ENCODE measurements around the gene ACOT8. TPM values are rescaled to one million over a fixed set of nuclear protein-coding genes. Genes with fewer than 3 reads are reported as not detected.

The ACOT8 gene
- total and polyA plus RNA-seq, 2 of the 8 experiments (the other 6 are each of a cell fraction or from before 2014, with no cell fraction given), result 37.6 to 88.8 TPM

GRCh38 chr20:45833030-45833882 is 23.9 kb downstream of the ACOT8 start, which contains the start of gene SNX21:
Gene SNX21, plus strand, starts transcription at chr20:45833799. Its CDS starts 121 bp downstream, at chr20:45833920.
- Histone ChIP-seq H2BK15ac (ENCODE audit: low read length) (no peak within 1 kb of the TSS), H4K8ac (ENCODE audit: extremely low read depth, insufficient read depth, low read length) (peak within 1 kb of the TSS; percentile 90), H4K91ac (replicated peaks; ENCODE audit: insufficient read length, low read length) (peak within 1 kb of the TSS; percentile 75), H3K23me2 (ENCODE audit: low read depth, low read length) (peaks cover 8% of the 10 kb centered on the region; the same call in 1 of the 2 replicates), H3K4ac (replicated peaks; ENCODE audit: insufficient read length, low read depth, low read length) (peak within 1 kb of the TSS; percentile 87), H3K36me3 (ENCODE audit: control insufficient read depth in 2 of 4, insufficient read depth in 4 of 4, low read length in 3 of 4) (peaks cover 0 to 5% (median 0%) of the 10 kb centered on the region in 4 experiments; a peak in 1 of 8 replicates), H3K9me3 (ENCODE audit: insufficient read depth in 2 of 2, low read depth in 1 of 2, low read length in 1 of 2) (no peaks in the 10 kb centered on the region), H3K4me1 (replicated peaks in 1 of 4; ENCODE audit: control insufficient read depth in 3 of 4, insufficient read depth in 4 of 4, low read length in 3 of 4) (peaks cover 0 to 17% (median 8%) of the 10 kb centered on the region in 4 experiments; a peak in 6 of 7 replicates), H3K23ac (ENCODE audit: insufficient read length) (no peak within 1 kb of the TSS), H3K27me3 (replicated peaks in 1 of 4; ENCODE audit: control insufficient read depth in 3 of 4, extremely low read depth in 1 of 4, insufficient read depth in 3 of 4, low read length in 3 of 4) (no peaks in the 10 kb centered on the region), H2BK5ac (ENCODE audit: low read depth, low read length) (peak within 1 kb of the TSS; percentile 83; the same call in 1 of the 2 replicates), H4K20me1 (replicated peaks in 1 of 2; ENCODE audit: control insufficient read depth in 1 of 2, insufficient read depth in 2 of 2, low read length in 2 of 2) (peaks cover 0 to 4% of the 10 kb centered on the region in 2 experiments), H3K18ac (ENCODE audit: extremely low read depth, low read length) (peak within 1 kb of the TSS; percentile 88), H3K79me2 (ENCODE audit: control insufficient read depth in 1 of 2, insufficient read depth in 2 of 2, low read length in 2 of 2) (peaks cover 0 to 11% of the 10 kb centered on the region in 2 experiments; a peak in 1 of 4 replicates), H2AK5ac (ENCODE audit: low read depth, low read length) (no peak within 1 kb of the TSS), H3K27ac (ENCODE audit: low read depth, low read length) (peak within 1 kb of the TSS; percentile 73), H2BK12ac (ENCODE audit: low read depth, low read length) (0 out of 2 replicates have a peak within 1 kb of the TSS, but pooled peaks have one; percentile 0), H2BK120ac (replicated peaks; ENCODE audit: low read depth, low read length) (no peak within 1 kb of the TSS), H2BK20ac (ENCODE audit: low read length) (no peak within 1 kb of the TSS; the same call in 1 of the 2 replicates), H3K14ac (ENCODE audit: insufficient read length) (no peak within 1 kb of the TSS), H2AFZ (ENCODE audit: low read length) (peak within 1 kb of the TSS; percentile 47; the same call in 1 of the 2 replicates), H4K5ac (ENCODE audit: insufficient read length, low read depth, low read length) (peak within 1 kb of the TSS; percentile 93), H3K9ac (replicated peaks in 1 of 4; ENCODE audit: extremely low read depth in 1 of 4, low read depth in 3 of 4, low read length in 3 of 4) (peak within 1 kb of the TSS; percentile 43 to 67 (median 64); a peak in 6 of 7 replicates), H3K56ac (replicated peaks; ENCODE audit: insufficient read length, low read depth, low read length) (peak within 1 kb of the TSS; percentile 54), H3K79me1 (ENCODE audit: low read depth, low read length) (peaks cover 9% of the 10 kb centered on the region), H3K4me2 (ENCODE audit: insufficient read depth in 1 of 2, low read depth in 2 of 2, low read length in 2 of 2) (peak within 1 kb of the TSS; percentile 87 to 88), H3K4me3 (ENCODE audit: extremely low read depth in 1 of 4, insufficient read depth in 2 of 4, low read depth in 3 of 4, low read length in 4 of 4) (peak within 1 kb of the TSS; percentile 61 to 77 (median 74))
- CTCF ChIA-PET (ENCODE audit: partially characterized antibody), result interaction anchor here (0.7 to 2.1 kb wide), 8 partner anchors 9 to 244 kb away, joined by 3 to 5 read pairs (median 4); no protein-coding TSS in a partner anchor
- no peak for FAIRE-seq
- POLR2A ChIA-PET (ENCODE audit: partially characterized antibody), result interaction anchor here (1.0 to 13.8 kb wide), 18 partner anchors 10 to 139 kb away, joined by 3 to 178 read pairs (median 4); partner anchors contain the start of genes ACOT8, PCIF1, UBE2C and ZNF335
- peak in 1 of 2 experiments; percentile 90 for DNase-seq (ENCODE audit: low read depth in 1 of 2, low spot score in 2 of 2)
- 23% methylated on average over 20 of the region's 35 CpGs; no CpG with 5 or more reads in 1 of the 2 experiments for WGBS, 2 experiments (ENCODE audit: extremely low coverage in 1 of 2, insufficient coverage in 1 of 2, insufficient read length in 1 of 2, insufficient replicate concordance in 2 of 2, low coverage in 1 of 2, low lambda C conversion rate in 2 of 2, missing lambda C conversion rate in 1 of 2)
- TF ChIP-seq BRCA1 (IDR thresholded peaks at IDR 0.05; ENCODE audit: low read depth, low read length), result peak; percentile 45; the same call in 1 of the 2 replicates
- TF ChIP-seq SIX5 (IDR thresholded peaks at IDR 0.05; ENCODE audit: low read depth, low read length), result no peak
- TF ChIP-seq TEAD4 (IDR thresholded peaks at IDR 0.05; ENCODE audit: low read depth, low read length), result no peak
- peak; percentile 60; the same call in 1 of the 2 replicates for TF ChIP-seq KDM1A (IDR thresholded peaks at IDR 0.05; ENCODE audit: borderline replicate concordance, low read length)
- TF ChIP-seq NRF1 (IDR thresholded peaks at IDR 0.05; ENCODE audit: low read depth, low read length), result no peak
- TF ChIP-seq CTCF (IDR thresholded peaks at IDR 0.05; ENCODE audit: control extremely low read depth in 1 of 3, insufficient read depth in 1 of 3, low read depth in 1 of 3, low read length in 3 of 3), result no peak
- TF ChIP-seq CREB1 (IDR thresholded peaks at IDR 0.05), result no peak
- TF ChIP-seq ZNF274 (IDR thresholded peaks at IDR 0.05; ENCODE audit: borderline replicate concordance, extremely low read depth, low read length), result no peak

Measured in H1 (cell line).